Endothelial cell of umbilical vein (primary cell): Measurements from ENCODE around the gene RAI1. TPM values are rescaled to one million over a fixed set of nuclear protein-coding genes. Genes with fewer than 3 reads are reported as not detected.

ENCODE experiments used
- BruUV-seq: library from RNA; stranded (reverse); fragments of 400-500 nt; replicated peaks from 2 replicates; lab custom pipeline; 2021; lab: Mats Ljungman, UMichigan
- CTCF ChIA-PET: fragments of 300-600, 350-600 bp; sonication (Branson Sonifier 250); formaldehyde crosslinking; loops from one replicate; lab custom pipeline; 2021; ENCODE audit warnings: antibody characterized with exemption, inconsistent platforms; lab: Charles Lee
- POLR2A ChIA-PET: fragments of 300-600, 350-600 bp; sonication (Branson Sonifier 250); formaldehyde crosslinking; loops from one replicate; lab custom pipeline; 2021; ENCODE audit warnings: antibody characterized with exemption, inconsistent platforms; lab: Charles Lee
- DNase-seq: peaks from one replicate; pipeline ENCODE4 v3.0.0-alpha.2; 2011; ENCODE audit warnings: low read depth, low spot score
- FAIRE-seq: peaks from 2 replicates; lab custom pipeline; 2011; peaks lifted over from hg19 to GRCh38; lab: Jason Lieb, UNC
- H2AFZ ChIP-seq: 2 replicates; pipeline ENCODE4 v1.6.0; 2012; ENCODE audit warnings: low read depth, low read length, control low read depth, inconsistent platforms
- H3K27ac ChIP-seq: 2 replicates; pipeline ENCODE4 v1.5.1; 2011; ENCODE audit warnings: low read depth, mild to moderate bottlenecking, control low read depth, low read length, moderate library complexity; ENCODE audit not compliant: insufficient read depth
- H3K27me3 ChIP-seq, 2 experiments: 2 replicates each; pipeline versions ENCODE4 v1.6.0 to v1.6.1; 2011; ENCODE audit warnings: low read length in 2 of 2, mixed read lengths in 1 of 2; ENCODE audit not compliant: control insufficient read depth in 2 of 2, insufficient read depth in 2 of 2
- H3K36me3 ChIP-seq, 2 experiments: 2 replicates in 1 of 2; 3 replicates in 1 of 2; pipeline ENCODE4 v1.5.1; 2011; ENCODE audit warnings: low read length in 2 of 2, mild to moderate bottlenecking in 1 of 2, moderate library complexity in 1 of 2; ENCODE audit not compliant: control insufficient read depth in 2 of 2, insufficient read depth in 2 of 2; ENCODE audit errors: extremely low read depth in 1 of 2
- H3K4me1 ChIP-seq: 3 replicates; pipeline ENCODE4 v1.5.1; 2011; ENCODE audit warnings: mild to moderate bottlenecking, low read length; ENCODE audit not compliant: control insufficient read depth, insufficient read depth; ENCODE audit errors: extremely low read depth
- H3K4me2 ChIP-seq: 2 replicates; pipeline ENCODE4 v1.6.1; 2011; ENCODE audit warnings: low read length, control low read depth, mixed read lengths; ENCODE audit not compliant: insufficient read depth
- H3K4me3 ChIP-seq, 3 experiments: fragments of 200-600 bp in 1 of 3; sonication (generic), shearing (Covaris generic) in 1 of 3; replicated peaks in 1 of 3; 2 replicates each; pipeline ENCODE4 v1.5.1; 2011 to 2016; ENCODE audit warnings: control low read depth in 3 of 3, low read length in 3 of 3, mild to moderate bottlenecking in 2 of 3, inconsistent platforms in 1 of 3, low read depth in 1 of 3, moderate library complexity in 1 of 3; ENCODE audit not compliant: insufficient read depth in 1 of 3
- H3K79me2 ChIP-seq: 2 replicates; pipeline ENCODE4 v1.6.0; 2012; ENCODE audit warnings: low read length, inconsistent platforms; ENCODE audit not compliant: control insufficient read depth, insufficient read depth
- H3K9ac ChIP-seq: replicated peaks from 2 replicates; pipeline ENCODE3; 2011; ENCODE audit warnings: low read length, control low read depth; ENCODE audit not compliant: insufficient read depth; ENCODE audit errors: extremely low read depth
- H3K9me1 ChIP-seq: replicated peaks from 3 replicates; pipeline ENCODE4 v1.6.0; 2011; ENCODE audit warnings: mild to moderate bottlenecking, low read length; ENCODE audit not compliant: control insufficient read depth, insufficient read depth; ENCODE audit errors: extremely low read depth
- H3K9me3 ChIP-seq: replicated peaks from 2 replicates; pipeline ENCODE4 v1.5.1; 2012; ENCODE audit warnings: low read length, inconsistent platforms; ENCODE audit not compliant: control insufficient read depth, insufficient read depth
- H4K20me1 ChIP-seq: replicated peaks from 2 replicates; pipeline ENCODE3; 2011; ENCODE audit warnings: mild to moderate bottlenecking, low read length; ENCODE audit not compliant: control insufficient read depth, insufficient read depth; ENCODE audit errors: extremely low read depth
- EZH2 ChIP-seq: IDR thresholded peaks from 2 replicates; pipeline ENCODE4 v1.6.1; 2012; ENCODE audit warnings: borderline replicate concordance, low read depth, mild to moderate bottlenecking, moderate library complexity, low read length, inconsistent platforms; ENCODE audit not compliant: severe bottlenecking
- FOS ChIP-seq: IDR thresholded peaks from 2 replicates; pipeline ENCODE4 v1.6.1; 2011; ENCODE audit warnings: mild to moderate bottlenecking, low read length, moderate library complexity, borderline replicate concordance; ENCODE audit not compliant: insufficient read depth
- GATA2 ChIP-seq: IDR thresholded peaks from 2 replicates; pipeline ENCODE4 v1.7.0; 2011; ENCODE audit warnings: low read depth, mild to moderate bottlenecking, moderate library complexity, mixed read lengths, low read length; ENCODE audit not compliant: insufficient read length, insufficient read depth
- JUN ChIP-seq: IDR thresholded peaks from 2 replicates; pipeline ENCODE4 v1.6.1; 2011; ENCODE audit warnings: borderline replicate concordance, low read depth; ENCODE audit not compliant: insufficient read length, insufficient read depth
- MYC ChIP-seq: IDR thresholded peaks from one replicate; pipeline ENCODE4 v1.6.1; 2011; ENCODE audit warnings: mild to moderate bottlenecking, low read depth, low read length
- POLR2A ChIP-seq: IDR thresholded peaks from 2 replicates; pipeline ENCODE4 v1.6.1; 2012; ENCODE audit warnings: low read depth, mild to moderate bottlenecking, control low read depth, low read length
- POLR2AphosphoS5 ChIP-seq: IDR thresholded peaks from 2 replicates; pipeline ENCODE4 v1.6.1; 2012; ENCODE audit warnings: low read depth, mild to moderate bottlenecking, control low read depth, low read length, moderate library complexity; ENCODE audit not compliant: insufficient read depth
- dilution Hi-C: fragments of 300-500 bp; cut with MboI; formaldehyde crosslinking; loops from one replicate; pipeline ENCODE4 v1.15.0; 2019; ENCODE audit warnings: low sequenced_read_pairs; ENCODE audit not compliant: extremely low pct_ligation_motif_present
- intact Hi-C: fragments of 100-400 bp; cut with micrococcal nuclease; formaldehyde crosslinking; loops from one replicate; pipeline ENCODE4 v1.10.0; 2022
- polyA plus RNA-seq, 4 experiments: library from polyadenylated mRNA; depleted of rRNA in 3 of 4; stranded (reverse) in 3 of 4; unstranded in 1 of 4; fragments of >200 nt; gene quantifications; 2 replicates each; pipeline versions ENCODE4 v1.2.1 to v1.2.3, GENCODE V29; 2011 to 2012; ENCODE audit warnings: missing spikeins in 1 of 4
- total RNA-seq: library from RNA; stranded (reverse); gene quantifications from 2 replicates; pipeline ENCODE4 v1.2.3, GENCODE V29; 2021
- TF ChIP-seq, protein P1 (sequence below): IDR thresholded peaks from 2 replicates; pipeline ENCODE4 v1.6.1; 2011; ENCODE audit not compliant: insufficient read depth, insufficient read length
- TF ChIP-seq, protein P2 (sequence below), 2 donors: IDR thresholded peaks; 1 replicate in 1 of 2; 2 replicates in 1 of 2; pipeline ENCODE4 v1.5.1; 2011; ENCODE audit warnings: low read length in 2 of 2, mild to moderate bottlenecking in 2 of 2, moderate library complexity in 2 of 2, control low read depth in 1 of 2, inconsistent platforms in 1 of 2, low read depth in 1 of 2; ENCODE audit not compliant: insufficient read depth in 1 of 2; ENCODE audit errors: extremely low read depth in 1 of 2

Gene RAI1
- total and polyA plus RNA-seq, 2 donors (not counting 3 experiments of a cell fraction or from before 2014, with no cell fraction given): 7.8 to 43.3 TPM

DNA sequence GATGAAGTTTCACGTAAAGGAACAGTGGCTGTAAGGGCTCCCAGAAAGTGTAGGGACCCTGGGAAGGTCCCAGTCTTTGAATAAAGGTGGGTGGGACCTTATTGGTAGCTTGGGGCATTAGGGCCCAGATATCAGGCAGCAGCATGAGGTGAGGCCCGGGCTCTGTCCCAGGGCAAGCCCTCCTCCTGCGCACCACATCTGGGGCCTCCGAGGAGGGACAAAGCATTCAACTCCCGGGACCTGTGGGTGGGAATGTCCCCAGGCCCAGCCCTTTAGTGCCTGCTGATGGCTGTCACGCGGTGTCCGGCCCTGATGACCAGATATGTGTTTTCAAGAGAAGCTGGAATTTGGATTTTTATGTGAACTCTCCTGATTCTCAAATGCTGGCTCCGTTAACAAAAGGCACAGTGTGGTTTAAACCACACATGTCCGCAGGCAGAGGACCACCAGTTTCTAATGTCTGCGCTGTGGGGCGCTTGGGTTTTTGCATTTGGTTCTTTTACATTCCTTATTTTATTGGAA lies 30.4 kb downstream of the RAI1 start:
- intact Hi-C loops: loop anchor here (1.0 kb wide), 5 partner anchors 12 to 265 kb away; no protein-coding TSS in a partner anchor
- POLR2A ChIA-PET: no interaction called here
- peaks cover 33% of the 10 kb centered on the region for H3K4me1 ChIP-seq

More for the DNA sequence above, 30.4 kb downstream of the RAI1 start:
- Histone ChIP-seq H4K20me1 (no peaks in the 10 kb centered on the region), H3K9ac (peak overlapping the region; percentile 82), H3K4me3 (no peak overlapping the region), H3K9me3 (no peaks in the 10 kb centered on the region), H3K9me1 (no peaks in the 10 kb centered on the region), H2AFZ (no peak overlapping the region), H3K27ac (peak overlapping the region; percentile 98), H3K79me2 (peaks cover 57% of the 10 kb centered on the region), H3K27me3 (no peaks in the 10 kb centered on the region), H3K4me2 (peak overlapping the region; percentile 43), H3K36me3 (no peaks in the 10 kb centered on the region)
- CTCF ChIA-PET: interaction anchor here (1.6 kb wide), 1 partner anchor 18 kb away, joined by 3 read pairs; no protein-coding TSS in a partner anchor
- no peak for DNase-seq
- dilution Hi-C loops: no loop called here
- no peak for TF ChIP-seq JUN
- TF ChIP-seq POLR2A: no peak
- no peak for TF ChIP-seq MYC
- no peak for TF ChIP-seq FOS
- TF ChIP-seq POLR2AphosphoS5: no peak
- no peak for TF ChIP-seq EZH2
- TF ChIP-seq, protein P1, sequence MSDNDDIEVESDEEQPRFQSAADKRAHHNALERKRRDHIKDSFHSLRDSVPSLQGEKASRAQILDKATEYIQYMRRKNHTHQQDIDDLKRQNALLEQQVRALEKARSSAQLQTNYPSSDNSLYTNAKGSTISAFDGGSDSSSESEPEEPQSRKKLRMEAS: no peak
- no peak for TF ChIP-seq GATA2
- TF ChIP-seq, protein P2, sequence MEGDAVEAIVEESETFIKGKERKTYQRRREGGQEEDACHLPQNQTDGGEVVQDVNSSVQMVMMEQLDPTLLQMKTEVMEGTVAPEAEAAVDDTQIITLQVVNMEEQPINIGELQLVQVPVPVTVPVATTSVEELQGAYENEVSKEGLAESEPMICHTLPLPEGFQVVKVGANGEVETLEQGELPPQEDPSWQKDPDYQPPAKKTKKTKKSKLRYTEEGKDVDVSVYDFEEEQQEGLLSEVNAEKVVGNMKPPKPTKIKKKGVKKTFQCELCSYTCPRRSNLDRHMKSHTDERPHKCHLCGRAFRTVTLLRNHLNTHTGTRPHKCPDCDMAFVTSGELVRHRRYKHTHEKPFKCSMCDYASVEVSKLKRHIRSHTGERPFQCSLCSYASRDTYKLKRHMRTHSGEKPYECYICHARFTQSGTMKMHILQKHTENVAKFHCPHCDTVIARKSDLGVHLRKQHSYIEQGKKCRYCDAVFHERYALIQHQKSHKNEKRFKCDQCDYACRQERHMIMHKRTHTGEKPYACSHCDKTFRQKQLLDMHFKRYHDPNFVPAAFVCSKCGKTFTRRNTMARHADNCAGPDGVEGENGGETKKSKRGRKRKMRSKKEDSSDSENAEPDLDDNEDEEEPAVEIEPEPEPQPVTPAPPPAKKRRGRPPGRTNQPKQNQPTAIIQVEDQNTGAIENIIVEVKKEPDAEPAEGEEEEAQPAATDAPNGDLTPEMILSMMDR (IDR thresholded peaks at IDR 0.05; ENCODE audit: extremely low read depth in 1 of 2, insufficient read depth in 1 of 2, low read depth in 1 of 2, low read length in 2 of 2): no peak
- FAIRE-seq: peak; percentile 69
- no TSS peak for BruUV-seq
